Activated CD4-positive, alpha-beta T cell treated with anti-CD3 and anti-CD28 coated beads for 36 hours (primary cell): ENCODE data around the gene HS1BP3. TPM values are rescaled to one million over a fixed set of nuclear protein-coding genes. Genes with fewer than 3 reads are reported as not detected.

Experiments
- ATAC-seq: fragments of 200-7000 bp; cut with Tn5 transposase; one replicate; pipeline ENCODE4 v1.10.0; 2021; ENCODE audit warnings: mild to moderate bottlenecking, moderate library complexity
- CTCF ChIA-PET: fragments of 350-600 bp; sonication (Branson Sonifier 250); formaldehyde crosslinking; loops from one replicate; lab custom pipeline; 2021; ENCODE audit warnings: antibody characterized with exemption; lab: Charles Lee
- POLR2A ChIA-PET: fragments of 350-600 bp; sonication (Branson Sonifier 250); formaldehyde crosslinking; loops from one replicate; lab custom pipeline; 2021; ENCODE audit warnings: antibody characterized with exemption, inconsistent platforms; lab: Charles Lee
- DNase-seq: peaks from one replicate; pipeline ENCODE4 v3.0.0-alpha.2; 2020
- H3K27ac Mint-ChIP-seq: one replicate; pipeline ENCODE4 v1.8.0; 2021; ENCODE audit warnings: mixed read lengths
- H3K27me3 Mint-ChIP-seq: one replicate; pipeline ENCODE4 v1.8.0; 2021; ENCODE audit warnings: mixed read lengths
- H3K36me3 Mint-ChIP-seq: one replicate; pipeline ENCODE4 v1.8.0; 2021; ENCODE audit warnings: low read depth, mixed read lengths
- H3K4me1 Mint-ChIP-seq: one replicate; pipeline ENCODE4 v1.8.0; 2021; ENCODE audit warnings: mixed read lengths
- H3K4me3 Mint-ChIP-seq: one replicate; pipeline ENCODE4 v1.8.0; 2021; ENCODE audit warnings: mild to moderate bottlenecking, moderate library complexity, mixed read lengths
- H3K9me3 Mint-ChIP-seq: one replicate; pipeline ENCODE4 v1.8.0; 2021; ENCODE audit warnings: low read depth, mixed read lengths
- intact Hi-C, 2 experiments: fragments of 100-400 bp; cut with DNase I in 1 of 2; cut with micrococcal nuclease in 1 of 2; formaldehyde crosslinking; loops; one replicate each; pipeline versions ENCODE4 v1.14.2 to v1.15.1; 2022 to 2024; cut with DNase I, micrococcal nuclease
- total RNA-seq, 2 experiments: library from RNA; stranded (reverse); gene quantifications; one replicate each; pipeline ENCODE4 v1.2.3, GENCODE V29; 2021

The HS1BP3 gene
- total RNA-seq, 2 experiments from 2014 or later: 6.2 to 7.1 TPM

DNA sequence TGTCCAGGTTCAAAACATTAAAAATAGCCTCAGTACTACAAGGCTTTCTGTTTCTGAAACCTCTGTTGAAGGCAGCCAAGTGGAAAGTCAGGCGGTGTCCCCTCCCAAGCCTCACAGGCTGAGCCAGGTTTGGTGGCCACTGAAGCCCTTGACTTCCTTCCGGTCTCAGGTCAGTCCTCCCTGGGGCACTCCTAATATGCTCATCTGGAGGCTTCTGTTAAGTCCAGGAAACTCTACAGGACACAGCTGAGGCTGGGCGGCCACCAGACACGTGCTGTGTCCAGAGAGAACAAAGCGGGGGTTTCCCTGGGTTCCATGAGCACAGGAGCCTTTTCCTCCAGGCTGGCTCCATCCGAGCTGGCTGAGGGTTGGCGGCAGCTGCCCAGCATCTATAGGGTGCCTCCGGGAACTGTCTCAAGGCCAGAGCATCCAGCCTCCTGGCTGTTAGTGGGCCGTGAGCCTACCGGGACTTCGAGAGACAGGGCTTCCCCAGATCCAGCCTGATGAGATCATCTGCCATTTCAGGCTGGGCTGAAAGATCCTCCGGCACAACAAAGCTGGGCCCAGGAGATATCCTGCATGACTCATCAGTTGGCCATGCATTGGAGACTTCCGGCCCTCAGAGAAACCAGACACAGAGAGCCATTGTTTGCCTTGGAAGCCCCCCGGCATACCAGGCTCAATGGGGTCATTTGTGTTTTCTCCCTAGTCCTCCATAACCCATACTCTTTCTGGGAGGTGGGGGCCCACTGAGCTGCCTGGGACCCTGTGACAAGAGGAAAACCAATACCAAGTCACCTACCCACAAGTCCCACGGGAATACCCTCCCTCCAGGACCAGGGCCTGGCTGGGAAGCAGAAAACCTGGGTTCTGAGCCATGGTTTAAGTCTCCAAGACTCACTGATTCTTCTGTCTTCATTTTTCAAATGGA is 71.7 kb downstream of the HS1BP3 start:
- H3K4me3 Mint-ChIP-seq: no peak overlapping the region
- ChIA-PET POLR2A (no interaction called here), CTCF (no interaction called here)
- peaks cover 2% of the 10 kb centered on the region for H3K36me3 Mint-ChIP-seq
- no peak overlapping the region for H3K27ac Mint-ChIP-seq
- intact Hi-C loops: no loop called here
- peaks cover 2% of the 10 kb centered on the region for H3K9me3 Mint-ChIP-seq
- H3K4me1 Mint-ChIP-seq: peaks cover 15% of the 10 kb centered on the region
- no peaks in the 10 kb centered on the region for H3K27me3 Mint-ChIP-seq
- DNase-seq (no peak), ATAC-seq (no peak)

DNA sequence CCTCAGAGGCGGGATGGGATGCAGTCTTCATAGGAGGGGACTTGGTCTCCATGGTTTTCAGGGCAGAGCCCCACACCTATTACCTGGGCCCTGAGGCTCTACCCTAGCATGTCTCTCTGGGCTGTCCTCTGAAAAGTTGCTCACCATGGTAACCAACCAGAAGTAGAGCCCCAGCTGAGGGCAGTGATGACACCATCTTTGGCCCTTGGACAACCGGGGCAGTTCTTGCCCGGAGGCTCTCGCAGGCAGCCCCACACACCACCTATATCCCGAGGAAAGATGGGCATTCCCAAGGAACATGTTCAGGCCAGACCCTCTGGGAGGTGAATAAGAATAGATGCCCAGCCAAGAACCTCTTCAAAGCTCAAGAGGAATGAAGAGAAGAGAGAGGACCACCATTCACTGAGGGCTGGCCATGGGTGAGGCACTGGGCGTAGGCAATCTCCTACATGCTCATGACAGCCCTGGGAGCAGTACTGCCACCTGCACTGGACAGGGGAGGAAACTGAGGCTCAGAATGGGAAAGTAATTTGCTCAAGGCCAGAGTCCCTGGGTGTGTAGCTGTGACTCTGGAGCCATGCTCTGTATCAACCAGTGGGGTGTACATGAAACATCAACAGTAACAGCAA is 72.5 kb downstream of the HS1BP3 start:
- peak overlapping the region; percentile 25 for H3K27ac Mint-ChIP-seq
- ChIA-PET CTCF (no interaction called here), POLR2A (no interaction called here)
- peaks cover 2% of the 10 kb centered on the region for H3K9me3 Mint-ChIP-seq
- DNase-seq: no peak
- H3K36me3 Mint-ChIP-seq: peaks cover 2% of the 10 kb centered on the region
- H3K27me3 Mint-ChIP-seq: no peaks in the 10 kb centered on the region
- no peak overlapping the region for H3K4me3 Mint-ChIP-seq
- peaks cover 15% of the 10 kb centered on the region for H3K4me1 Mint-ChIP-seq
- intact Hi-C loops: no loop called here
- no peak for ATAC-seq

DNA sequence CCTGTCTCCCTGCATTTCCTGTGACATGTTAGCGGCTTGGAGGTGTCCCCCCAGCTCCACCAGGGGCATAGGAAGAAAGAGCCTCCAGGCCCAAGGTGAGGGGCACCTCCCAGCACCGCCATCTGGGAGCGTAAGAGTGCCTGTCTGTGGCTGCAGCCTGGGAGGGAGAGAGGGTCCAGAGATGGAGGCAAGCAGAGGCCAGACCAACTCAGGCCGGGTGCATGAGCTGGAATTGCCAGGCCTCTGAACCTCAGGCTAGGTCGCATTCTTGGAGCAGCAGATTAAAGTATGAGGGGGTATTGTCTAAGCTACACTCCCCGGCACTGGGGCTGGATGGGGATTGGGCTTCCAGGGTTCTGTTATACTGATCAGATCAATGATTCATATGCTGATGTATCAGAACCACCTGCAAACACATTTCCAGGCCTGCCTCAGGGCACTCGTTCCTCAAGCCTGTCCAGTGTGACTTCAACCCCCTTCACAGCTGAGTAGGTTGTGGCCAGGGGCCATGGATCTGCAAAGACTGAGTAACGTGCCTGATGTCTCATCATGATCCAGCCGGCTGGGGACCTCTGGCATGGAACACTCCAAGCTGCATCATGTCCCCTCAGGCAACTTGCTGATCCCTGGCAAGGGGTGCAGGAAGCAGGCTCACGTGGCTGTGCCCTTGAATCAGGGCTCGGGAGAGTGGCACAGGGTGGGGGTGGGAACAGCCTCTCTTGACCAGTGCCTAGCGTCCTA is 73.2 kb downstream of the HS1BP3 start:
- intact Hi-C loops: no loop called here
- peaks cover 15% of the 10 kb centered on the region for H3K4me1 Mint-ChIP-seq
- no peak overlapping the region for H3K4me3 Mint-ChIP-seq
- H3K36me3 Mint-ChIP-seq: peaks cover 2% of the 10 kb centered on the region
- ATAC-seq: no peak
- no peaks in the 10 kb centered on the region for H3K27me3 Mint-ChIP-seq
- no peak for DNase-seq
- no peak overlapping the region for H3K27ac Mint-ChIP-seq
- POLR2A ChIA-PET: no interaction called here
- CTCF ChIA-PET: no interaction called here
- H3K9me3 Mint-ChIP-seq: peaks cover 2% of the 10 kb centered on the region

DNA sequence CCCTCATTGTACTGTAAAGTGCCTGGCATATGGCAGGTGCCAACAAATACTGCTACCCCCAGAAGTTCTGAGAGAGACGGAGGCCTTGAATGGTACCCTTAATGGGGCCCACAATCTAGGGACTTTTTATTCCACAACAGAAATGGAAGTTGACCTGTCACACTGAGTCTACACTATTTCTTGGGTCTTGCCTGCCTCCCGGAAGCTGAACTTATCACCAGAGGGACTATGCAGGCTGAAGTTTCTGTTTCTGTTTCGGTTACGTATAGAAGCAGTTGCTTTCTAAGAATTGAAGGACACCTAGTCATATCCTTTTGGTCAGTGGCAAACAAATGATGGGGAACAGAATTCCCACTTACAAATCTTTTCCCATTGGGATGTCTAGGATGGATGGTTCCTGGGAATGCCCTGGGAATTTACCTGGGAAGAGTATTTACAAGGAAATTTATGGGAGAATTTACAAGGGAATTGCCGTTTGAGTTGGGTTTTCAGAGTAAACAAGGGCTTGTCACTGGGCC is 74.2 kb downstream of the HS1BP3 start:
- intact Hi-C loops: no loop called here
- Mint-ChIP-seq H3K4me3 (peak overlapping the region; percentile 40), H3K4me1 (peaks cover 15% of the 10 kb centered on the region), H3K27me3 (no peaks in the 10 kb centered on the region), H3K9me3 (peaks cover 2% of the 10 kb centered on the region), H3K27ac (peak overlapping the region; percentile 93), H3K36me3 (peaks cover 2% of the 10 kb centered on the region)
- ATAC-seq (peak; percentile 91), DNase-seq (peak; percentile 41)
- POLR2A ChIA-PET: no interaction called here
- CTCF ChIA-PET: interaction anchor here (1.0 to 1.7 kb wide), 3 partner anchors 14 to 75 kb away, joined by 4 to 6 read pairs (median 4); no protein-coding TSS in a partner anchor

- peak overlapping the region; percentile 40 for H3K4me3 Mint-ChIP-seq
- CTCF ChIA-PET: interaction anchor here (1.0 to 1.7 kb wide), 4 partner anchors 14 to 165 kb away, joined by 4 to 9 read pairs (median 5); no protein-coding TSS in a partner anchor
- H3K27ac Mint-ChIP-seq: peak overlapping the region; percentile 93
- peak; percentile 10 for ATAC-seq
- intact Hi-C loops: no loop called here
- POLR2A ChIA-PET: no interaction called here
- H3K27me3 Mint-ChIP-seq: no peaks in the 10 kb centered on the region
- H3K36me3 Mint-ChIP-seq: peaks cover 2% of the 10 kb centered on the region
- DNase-seq: no peak
- peaks cover 2% of the 10 kb centered on the region for H3K9me3 Mint-ChIP-seq
- H3K4me1 Mint-ChIP-seq: peaks cover 15% of the 10 kb centered on the region
Observed at GRCh38 chr2:20575935-20576597, 74.8 kb downstream of the HS1BP3 start.

DNA sequence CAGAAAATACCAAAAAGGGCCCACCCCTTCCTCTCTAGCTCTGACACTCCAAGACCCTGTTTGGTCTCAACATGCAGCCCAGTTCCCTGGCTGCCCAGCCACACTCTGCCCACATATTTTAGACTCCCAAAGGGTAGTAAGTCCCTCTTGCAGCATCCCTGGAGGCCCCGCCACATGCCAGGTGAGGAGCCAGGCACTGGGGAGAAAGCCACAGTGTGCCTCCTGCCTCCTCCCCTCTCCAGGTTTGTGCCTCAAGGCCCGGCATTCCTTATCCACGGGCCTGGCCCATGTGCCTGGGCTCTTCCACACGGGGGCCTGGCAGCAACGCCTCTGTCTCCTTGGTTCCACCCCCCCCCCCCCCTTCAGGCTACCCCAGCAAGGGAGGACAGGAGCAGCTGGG is 75.5 kb downstream of the HS1BP3 start:
- H3K4me1 Mint-ChIP-seq: peaks cover 12% of the 10 kb centered on the region
- peak overlapping the region; percentile 51 for H3K27ac Mint-ChIP-seq
- no peaks in the 10 kb centered on the region for H3K27me3 Mint-ChIP-seq
- H3K36me3 Mint-ChIP-seq: peaks cover 2% of the 10 kb centered on the region
- DNase-seq (no peak), ATAC-seq (no peak)
- intact Hi-C loops: no loop called here
- CTCF ChIA-PET: interaction anchor here (0.5 to 1.7 kb wide), 5 partner anchors 10 to 164 kb away, joined by 3 to 9 read pairs (median 5); no protein-coding TSS in a partner anchor
- peaks cover 2% of the 10 kb centered on the region for H3K9me3 Mint-ChIP-seq
- H3K4me3 Mint-ChIP-seq: no peak overlapping the region
- POLR2A ChIA-PET: no interaction called here

GRCh38 chr2:20574930-20575329 is 76.0 kb downstream of the HS1BP3 start:
- Mint-ChIP-seq H3K27me3 (no peaks in the 10 kb centered on the region), H3K36me3 (peaks cover 2% of the 10 kb centered on the region), H3K27ac (no peak overlapping the region), H3K4me3 (no peak overlapping the region), H3K4me1 (peaks cover 12% of the 10 kb centered on the region), H3K9me3 (peaks cover 2% of the 10 kb centered on the region)
- POLR2A ChIA-PET: no interaction called here
- DNase-seq (no peak), ATAC-seq (no peak)
- CTCF ChIA-PET: interaction anchor here (0.5 to 1.7 kb wide), 5 partner anchors 9 to 164 kb away, joined by 3 to 9 read pairs (median 5); no protein-coding TSS in a partner anchor
- intact Hi-C loops: no loop called here

GRCh38 chr2:20574423-20574911 is 76.4 kb downstream of the HS1BP3 start:
- Mint-ChIP-seq H3K9me3 (peaks cover 2% of the 10 kb centered on the region), H3K27me3 (no peaks in the 10 kb centered on the region), H3K4me3 (no peak overlapping the region), H3K27ac (no peak overlapping the region), H3K36me3 (peaks cover 2% of the 10 kb centered on the region), H3K4me1 (peaks cover 12% of the 10 kb centered on the region)
- ATAC-seq: no peak
- no peak for DNase-seq
- intact Hi-C loops: no loop called here
- CTCF ChIA-PET: interaction anchor here (0.6 to 0.7 kb wide), 2 partner anchors 26 to 357 kb away, joined by 3 to 4 read pairs; no protein-coding TSS in a partner anchor
- POLR2A ChIA-PET: no interaction called here

DNA sequence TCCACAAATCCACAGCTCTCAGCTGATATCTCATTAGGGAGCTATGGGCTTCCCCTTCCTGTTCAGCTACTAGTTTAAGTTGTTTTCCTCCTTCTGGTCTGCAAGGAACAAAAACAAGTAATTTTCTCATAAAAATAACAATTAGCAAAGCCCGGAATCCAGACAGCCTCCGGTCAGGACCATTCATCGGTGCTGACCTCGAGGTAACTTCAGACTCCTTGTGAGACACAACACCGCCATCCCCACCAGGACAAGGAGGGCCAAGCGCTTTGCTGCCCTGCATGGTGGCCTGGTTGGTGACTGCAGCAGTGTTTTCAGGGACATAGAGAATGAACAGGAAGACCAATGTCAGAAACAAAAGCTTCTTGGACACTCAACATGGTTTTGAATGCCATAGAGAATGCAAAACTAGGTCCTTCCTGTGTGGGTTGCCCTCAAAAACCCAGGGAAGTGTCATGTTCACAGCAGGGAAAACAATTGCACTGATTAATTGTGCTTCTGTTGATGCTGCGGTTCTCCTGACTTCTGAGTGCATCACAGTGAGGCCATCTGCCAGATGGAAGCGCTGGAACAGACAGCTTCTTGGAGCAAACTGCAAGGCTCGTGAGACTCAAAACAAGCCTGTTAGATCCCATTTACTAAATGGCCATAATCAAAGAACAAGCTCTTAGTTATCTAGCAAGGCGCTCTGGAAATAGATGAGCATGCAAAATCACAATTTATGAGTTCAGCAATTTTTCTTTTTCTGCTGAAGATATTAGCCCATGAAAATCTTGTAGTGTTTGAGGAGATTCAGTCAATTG is 77.1 kb downstream of the HS1BP3 start:
- DNase-seq (no peak), ATAC-seq (no peak)
- Mint-ChIP-seq H3K9me3 (peaks cover 2% of the 10 kb centered on the region), H3K27ac (no peak overlapping the region), H3K4me3 (no peak overlapping the region), H3K36me3 (peaks cover 2% of the 10 kb centered on the region), H3K27me3 (no peaks in the 10 kb centered on the region), H3K4me1 (peaks cover 12% of the 10 kb centered on the region)
- ChIA-PET CTCF (interaction anchor here (0.6 to 0.7 kb wide), 2 partner anchors 25 to 356 kb away, joined by 3 to 4 read pairs; no protein-coding TSS in a partner anchor), POLR2A (no interaction called here)
- intact Hi-C loops: no loop called here

- Mint-ChIP-seq H3K4me1 (peaks cover 10% of the 10 kb centered on the region), H3K27me3 (no peaks in the 10 kb centered on the region), H3K27ac (no peak overlapping the region), H3K4me3 (no peak overlapping the region), H3K36me3 (peaks cover 2% of the 10 kb centered on the region), H3K9me3 (peaks cover 2% of the 10 kb centered on the region)
- POLR2A ChIA-PET: no interaction called here
- DNase-seq (no peak), ATAC-seq (no peak)
- CTCF ChIA-PET: no interaction called here
- intact Hi-C loops: no loop called here
Observed at GRCh38 chr2:20572221-20572620, 78.7 kb downstream of the HS1BP3 start.
